Measurements from ENCODE around the gene PSMB1.
A peak's percentile ranks its signal among the peaks of the same experiment; 100 is the strongest.

PSMB1 gene

DNA sequence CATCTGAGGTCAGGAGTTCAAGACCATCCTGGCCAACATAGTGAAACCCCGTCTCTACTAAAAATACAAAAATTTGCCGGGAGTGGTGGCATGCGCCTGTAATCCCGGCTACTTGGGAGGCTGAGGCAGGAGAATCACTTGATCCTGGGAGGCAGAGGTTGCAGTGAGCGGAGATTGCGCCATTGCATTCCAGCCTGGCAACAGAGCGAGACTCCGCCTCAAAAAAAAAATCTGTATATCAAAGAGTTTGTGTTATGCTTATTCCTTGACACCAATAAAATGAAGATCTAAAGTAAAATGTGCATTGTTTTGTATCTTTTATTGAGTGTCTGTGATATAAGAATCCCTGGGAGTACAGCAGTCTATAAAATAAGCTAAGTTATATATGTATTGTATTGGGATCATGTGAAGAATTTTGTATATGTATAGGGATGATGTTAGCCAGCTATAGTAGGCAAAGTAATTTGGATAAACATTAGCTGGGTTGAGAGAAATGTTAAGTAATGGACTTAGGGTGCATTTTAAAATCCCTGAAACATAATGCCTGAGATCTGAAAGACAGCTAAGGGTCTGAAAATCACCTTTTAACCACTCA, 11.9 kb upstream of the PSMB1 start:
- Histone ChIP-seq H3K4me1 (ENCODE audit: insufficient read depth, low read length) (no peaks in the 10 kb centered on the region), H3K27ac (ENCODE audit: low read depth, low read length) (no peak overlapping the region), H3K36me3 (ENCODE audit: insufficient read depth, low read length) (peaks cover 89% of the 10 kb centered on the region), H3K27me3 (ENCODE audit: insufficient read depth, low read length) (no peaks in the 10 kb centered on the region), H3K9me3 (ENCODE audit: insufficient read depth, low read depth, low read length) (no peaks in the 10 kb centered on the region), H3K9ac (ENCODE audit: low read depth, low read length) (no peak overlapping the region), H3K4me3 (ENCODE audit: low read length) (no peak overlapping the region)
- 92% methylated on average over 8 of the region's 8 CpGs for WGBS

DNA sequence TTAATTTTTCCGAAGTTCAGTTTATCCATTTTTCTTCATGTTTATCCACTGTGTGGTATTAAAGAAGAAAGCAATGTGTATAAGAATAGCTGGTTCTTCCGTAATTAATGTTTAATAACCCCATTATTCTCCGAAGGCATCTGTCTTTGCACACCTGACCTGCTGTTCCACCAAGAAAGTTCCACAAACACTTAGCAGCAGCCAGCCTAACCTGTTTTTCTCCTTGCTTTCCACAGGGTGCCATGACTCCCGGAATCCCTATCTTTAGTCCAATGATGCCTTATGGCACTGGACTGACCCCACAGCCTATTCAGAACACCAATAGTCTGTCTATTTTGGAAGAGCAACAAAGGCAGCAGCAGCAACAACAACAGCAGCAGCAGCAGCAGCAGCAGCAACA, 8.4 kb upstream of the PSMB1 start:
- WGBS: 96% methylated on average over 3 of the region's 4 CpGs
- H3K9me3 ChIP-seq (ENCODE audit: insufficient read depth, low read depth, low read length): no peaks in the 10 kb centered on the region

GRCh38 chr6:170555305-170555704, 2.2 kb upstream of the PSMB1 start:
- 54% methylated on average over 3 of the region's 3 CpGs for WGBS
- H3K27ac ChIP-seq (ENCODE audit: low read depth, low read length): no peak overlapping the region
- H3K4me3 ChIP-seq (ENCODE audit: low read length): peak overlapping the region; percentile 92
- H3K9me3 ChIP-seq (ENCODE audit: insufficient read depth, low read depth, low read length): no peaks in the 10 kb centered on the region
- H3K36me3 ChIP-seq (ENCODE audit: insufficient read depth, low read length): peaks cover 29% of the 10 kb centered on the region
- H3K27me3 ChIP-seq (ENCODE audit: insufficient read depth, low read length): no peaks in the 10 kb centered on the region
- H3K4me1 ChIP-seq (ENCODE audit: insufficient read depth, low read length): peaks cover 10% of the 10 kb centered on the region; the same call in 1 of the 2 replicates
- H3K9ac ChIP-seq (ENCODE audit: low read depth, low read length): peak overlapping the region; percentile 80; the same call in 1 of the 2 replicates

More for the DNA sequence above, 8.4 kb upstream of the PSMB1 start:
- H3K4me1 ChIP-seq (ENCODE audit: insufficient read depth, low read length): no peaks in the 10 kb centered on the region
- H3K36me3 ChIP-seq (ENCODE audit: insufficient read depth, low read length): peaks cover 86% of the 10 kb centered on the region
- no peaks in the 10 kb centered on the region for H3K27me3 ChIP-seq (ENCODE audit: insufficient read depth, low read length)
- H3K27ac ChIP-seq (ENCODE audit: low read depth, low read length): no peak overlapping the region
- H3K9ac ChIP-seq (ENCODE audit: low read depth, low read length): no peak overlapping the region
- H3K4me3 ChIP-seq (ENCODE audit: low read length): no peak overlapping the region

DNA sequence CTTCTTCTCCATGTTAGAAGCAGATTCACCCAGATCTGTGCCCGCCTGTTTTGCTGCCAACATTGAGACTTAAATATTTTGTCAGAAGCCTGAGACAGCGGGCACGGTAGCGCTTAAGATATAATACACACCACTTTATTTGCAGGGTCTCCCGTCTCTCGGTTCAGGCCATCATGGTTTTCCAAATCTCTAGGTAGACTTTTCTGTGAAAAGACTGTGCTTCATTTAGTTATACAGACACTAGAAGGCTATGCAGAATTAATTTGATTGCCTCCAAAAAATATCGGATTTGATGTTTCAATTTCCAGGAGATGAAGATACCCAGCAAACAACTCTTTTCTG, 1.7 kb upstream of the PSMB1 start:
- WGBS: 3% methylated on average over 7 of the region's 7 CpGs

DNA sequence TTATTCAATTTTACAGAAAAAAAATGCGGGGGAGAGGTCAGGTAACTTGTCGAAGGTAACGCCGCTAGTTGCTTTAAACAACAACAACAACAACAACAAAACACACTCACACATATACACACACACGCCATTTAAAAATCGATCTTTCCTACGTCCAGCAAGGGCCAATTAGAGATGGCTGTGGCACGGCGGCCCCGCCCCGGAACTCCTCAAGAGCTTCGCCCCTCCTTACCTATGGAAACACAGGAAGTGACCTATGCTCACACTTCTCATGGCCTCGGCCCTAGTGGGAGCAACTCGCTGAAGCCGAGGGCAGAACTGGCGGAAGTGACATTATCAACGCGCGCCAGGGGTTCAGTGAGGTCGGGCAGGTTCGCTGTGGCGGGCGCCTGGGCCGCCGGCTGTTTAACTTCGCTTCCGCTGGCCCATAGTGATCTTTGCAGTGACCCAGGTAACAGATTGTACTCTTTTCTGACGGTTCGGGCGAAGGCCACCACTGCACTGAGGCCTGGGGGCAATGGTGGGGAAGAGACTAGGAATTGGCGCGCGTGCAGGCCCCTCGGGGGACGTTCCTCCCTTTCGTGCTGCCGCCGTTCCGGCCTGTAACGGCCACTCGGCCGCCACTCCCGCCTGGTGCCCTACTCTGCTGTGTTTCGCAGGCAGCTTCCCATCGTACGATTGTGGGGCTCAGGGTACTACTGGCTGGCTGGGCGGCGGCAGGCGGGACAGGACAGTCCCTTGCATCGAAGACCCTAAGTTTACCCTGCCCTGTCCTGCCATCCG, 1.1 kb upstream of the PSMB1 start, which contains the start of gene TBP:
Gene TBP (plus strand): TSS at position 357 of the 783 bp plus-strand sequence. CDS start 2,661 bp downstream, outside the sequence.
- H3K4me1 ChIP-seq (ENCODE audit: insufficient read depth, low read length): peaks cover 10% of the 10 kb centered on the region; the same call in 1 of the 2 replicates
- H3K27me3 ChIP-seq (ENCODE audit: insufficient read depth, low read length): no peaks in the 10 kb centered on the region
- H3K27ac ChIP-seq (ENCODE audit: low read depth, low read length): peak within 1 kb of the TSS; percentile 96; the same call in 1 of the 2 replicates
- H3K9me3 ChIP-seq (ENCODE audit: insufficient read depth, low read depth, low read length): no peaks in the 10 kb centered on the region
- peak within 1 kb of the TSS; percentile 80 for H3K9ac ChIP-seq (ENCODE audit: low read depth, low read length)
- H3K36me3 ChIP-seq (ENCODE audit: insufficient read depth, low read length): peaks cover 29% of the 10 kb centered on the region
- under 1% methylated on average over 51 of the region's 51 CpGs for whole genome bisulfite sequencing
- peak within 1 kb of the TSS; percentile 92 for H3K4me3 ChIP-seq (ENCODE audit: low read length)

More for the DNA sequence above, 1.7 kb upstream of the PSMB1 start:
- Histone ChIP-seq H3K9me3 (ENCODE audit: insufficient read depth, low read depth, low read length) (no peaks in the 10 kb centered on the region), H3K27ac (ENCODE audit: low read depth, low read length) (peak overlapping the region; percentile 75; the same call in 1 of the 2 replicates), H3K9ac (ENCODE audit: low read depth, low read length) (peak overlapping the region; percentile 80), H3K36me3 (ENCODE audit: insufficient read depth, low read length) (peaks cover 31% of the 10 kb centered on the region), H3K27me3 (ENCODE audit: insufficient read depth, low read length) (no peaks in the 10 kb centered on the region), H3K4me1 (ENCODE audit: insufficient read depth, low read length) (peaks cover 10% of the 10 kb centered on the region; the same call in 1 of the 2 replicates), H3K4me3 (ENCODE audit: low read length) (peak overlapping the region; percentile 92)

DNA sequence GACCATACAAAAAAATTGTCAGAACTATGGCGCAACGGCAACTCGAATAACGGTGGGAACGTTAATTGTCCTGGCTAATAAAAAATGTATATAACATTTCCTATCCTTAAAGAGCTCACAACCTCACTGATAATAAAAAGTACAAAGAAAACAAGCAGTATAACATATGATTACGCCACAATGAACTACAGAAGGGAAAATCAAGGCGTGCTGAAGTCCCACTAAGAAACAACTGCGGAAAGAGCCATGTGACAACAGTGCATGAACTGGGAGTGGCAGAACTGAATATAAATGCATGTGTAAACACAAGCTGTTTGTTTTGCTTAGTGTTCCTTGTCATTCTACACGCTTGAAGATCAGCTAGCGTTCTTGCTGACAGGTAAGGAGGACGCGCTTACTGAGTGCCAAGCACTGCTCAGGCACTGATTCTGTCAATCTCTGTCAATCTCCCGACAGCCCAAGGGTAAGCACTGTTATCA, 466 bp upstream of the PSMB1 start:
- 1% methylated on average over 13 of the region's 13 CpGs for WGBS
- H3K4me3 ChIP-seq (ENCODE audit: low read length): peak overlapping the region; percentile 92
- no peak overlapping the region for H3K9ac ChIP-seq (ENCODE audit: low read depth, low read length)
- H3K9me3 ChIP-seq (ENCODE audit: insufficient read depth, low read depth, low read length): no peaks in the 10 kb centered on the region
- H3K4me1 ChIP-seq (ENCODE audit: insufficient read depth, low read length): peaks cover 10% of the 10 kb centered on the region; the same call in 1 of the 2 replicates
- no peak overlapping the region for H3K27ac ChIP-seq (ENCODE audit: low read depth, low read length)
- H3K27me3 ChIP-seq (ENCODE audit: insufficient read depth, low read length): no peaks in the 10 kb centered on the region
- peaks cover 30% of the 10 kb centered on the region for H3K36me3 ChIP-seq (ENCODE audit: insufficient read depth, low read length)

DNA sequence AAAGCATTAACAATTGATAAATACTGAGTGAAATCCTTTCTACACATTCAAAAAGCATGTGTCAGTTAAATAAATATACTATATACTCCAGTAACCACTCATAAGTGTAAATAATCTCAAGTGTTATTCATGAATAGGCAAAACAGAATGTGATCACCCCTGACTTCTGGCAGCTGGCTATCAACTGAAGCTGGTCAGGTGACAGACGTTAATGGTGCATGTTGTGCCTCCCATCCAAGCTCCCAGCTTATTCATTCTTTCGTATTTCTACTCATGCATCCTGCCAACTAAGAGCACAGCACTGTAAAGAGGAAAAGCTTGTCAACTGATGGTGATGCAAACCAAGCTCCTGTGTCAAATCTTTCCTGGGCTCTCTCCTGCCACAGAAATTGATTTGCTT, 7.7 kb downstream of the PSMB1 start:
- Histone ChIP-seq H3K36me3 (ENCODE audit: insufficient read depth, low read length) (peaks cover 96% of the 10 kb centered on the region), H3K4me3 (ENCODE audit: low read length) (no peak overlapping the region), H3K27ac (ENCODE audit: low read depth, low read length) (no peak overlapping the region), H3K9me3 (ENCODE audit: insufficient read depth, low read depth, low read length) (no peaks in the 10 kb centered on the region), H3K4me1 (ENCODE audit: insufficient read depth, low read length) (no peaks in the 10 kb centered on the region), H3K27me3 (ENCODE audit: insufficient read depth, low read length) (no peaks in the 10 kb centered on the region), H3K9ac (ENCODE audit: low read depth, low read length) (no peak overlapping the region)
- 44% methylated on average over 2 of the region's 2 CpGs for WGBS

DNA sequence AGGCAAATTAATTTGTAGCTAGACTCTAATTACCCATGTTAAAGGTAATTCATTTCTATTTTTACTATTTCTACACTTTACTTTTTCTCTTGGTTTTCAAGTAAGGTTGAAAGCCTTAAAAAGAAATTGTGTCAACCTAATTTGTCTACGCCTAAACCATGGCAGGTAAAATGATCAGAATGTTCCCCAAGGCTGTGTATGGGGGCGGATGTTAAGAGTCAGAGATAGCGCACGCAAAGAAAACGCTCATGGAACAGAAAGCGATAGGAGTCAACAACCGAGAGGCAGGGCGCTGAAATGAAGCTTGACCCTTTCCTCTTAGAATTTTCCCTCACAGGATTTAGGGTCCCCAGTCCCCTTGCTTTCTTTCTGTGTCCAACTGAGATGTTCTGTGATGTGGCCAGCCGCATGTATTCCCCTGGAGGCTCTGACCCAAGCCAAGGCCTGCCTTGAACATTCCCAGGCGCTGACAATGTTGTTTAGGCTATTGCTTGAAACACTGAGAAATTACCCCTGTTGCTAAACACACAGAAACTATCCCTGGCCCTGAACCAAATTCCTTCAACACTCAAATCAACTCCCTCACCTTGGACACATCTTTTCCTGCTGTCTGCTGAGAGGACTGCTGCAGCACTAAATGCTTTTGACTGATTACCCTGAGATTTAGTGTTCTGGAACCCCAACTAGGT, 10.9 kb downstream of the PSMB1 start:
- H3K4me1 ChIP-seq (ENCODE audit: insufficient read depth, low read length): no peaks in the 10 kb centered on the region
- no peak overlapping the region for H3K9ac ChIP-seq (ENCODE audit: low read depth, low read length)
- H3K9me3 ChIP-seq (ENCODE audit: insufficient read depth, low read depth, low read length): no peaks in the 10 kb centered on the region
- no peaks in the 10 kb centered on the region for H3K27me3 ChIP-seq (ENCODE audit: insufficient read depth, low read length)
- no peak overlapping the region for H3K27ac ChIP-seq (ENCODE audit: low read depth, low read length)
- H3K4me3 ChIP-seq (ENCODE audit: low read length): no peak overlapping the region
- WGBS: 91% methylated on average over 10 of the region's 10 CpGs
- peaks cover 99% of the 10 kb centered on the region for H3K36me3 ChIP-seq (ENCODE audit: insufficient read depth, low read length)

DNA sequence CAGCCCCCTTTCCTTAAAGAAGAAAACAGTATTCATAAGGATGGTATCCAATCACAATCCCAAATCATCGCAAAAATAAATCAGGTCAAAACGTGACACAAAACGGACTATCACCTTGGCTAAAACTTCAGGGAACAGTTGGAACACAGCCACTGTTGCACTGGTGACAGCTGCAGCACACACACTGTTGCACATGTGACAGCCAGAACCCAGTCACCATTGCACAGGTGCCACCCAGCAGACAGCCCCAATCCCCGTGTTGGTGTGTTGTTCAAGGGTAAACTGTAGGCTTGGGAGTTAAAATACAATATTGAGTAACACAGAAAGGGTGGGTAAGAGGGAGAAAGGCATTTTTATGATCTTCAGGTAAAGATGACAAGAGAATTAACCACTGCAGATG, 15.8 kb downstream of the PSMB1 start:
- peaks cover 98% of the 10 kb centered on the region for H3K36me3 ChIP-seq (ENCODE audit: insufficient read depth, low read length)
- no peaks in the 10 kb centered on the region for H3K9me3 ChIP-seq (ENCODE audit: insufficient read depth, low read depth, low read length)
- H3K4me3 ChIP-seq (ENCODE audit: low read length): no peak overlapping the region
- H3K9ac ChIP-seq (ENCODE audit: low read depth, low read length): no peak overlapping the region
- no peak overlapping the region for H3K27ac ChIP-seq (ENCODE audit: low read depth, low read length)
- no peaks in the 10 kb centered on the region for H3K4me1 ChIP-seq (ENCODE audit: insufficient read depth, low read length)
- WGBS: 93% methylated on average over 4 of the region's 4 CpGs
- H3K27me3 ChIP-seq (ENCODE audit: insufficient read depth, low read length): no peaks in the 10 kb centered on the region

- no peaks in the 10 kb centered on the region for H3K4me1 ChIP-seq (ENCODE audit: insufficient read depth, low read length)
- WGBS: 98% methylated on average over 5 of the region's 5 CpGs
- H3K27me3 ChIP-seq (ENCODE audit: insufficient read depth, low read length): no peaks in the 10 kb centered on the region
- no peak overlapping the region for H3K4me3 ChIP-seq (ENCODE audit: low read length)
- H3K9ac ChIP-seq (ENCODE audit: low read depth, low read length): no peak overlapping the region
- no peaks in the 10 kb centered on the region for H3K9me3 ChIP-seq (ENCODE audit: insufficient read depth, low read depth, low read length)
- peaks cover 94% of the 10 kb centered on the region for H3K36me3 ChIP-seq (ENCODE audit: insufficient read depth, low read length)
- H3K27ac ChIP-seq (ENCODE audit: low read depth, low read length): no peak overlapping the region
These were observed 16.4 kb downstream of the PSMB1 start for GRCh38 chr6:170536671-170537070.

DNA sequence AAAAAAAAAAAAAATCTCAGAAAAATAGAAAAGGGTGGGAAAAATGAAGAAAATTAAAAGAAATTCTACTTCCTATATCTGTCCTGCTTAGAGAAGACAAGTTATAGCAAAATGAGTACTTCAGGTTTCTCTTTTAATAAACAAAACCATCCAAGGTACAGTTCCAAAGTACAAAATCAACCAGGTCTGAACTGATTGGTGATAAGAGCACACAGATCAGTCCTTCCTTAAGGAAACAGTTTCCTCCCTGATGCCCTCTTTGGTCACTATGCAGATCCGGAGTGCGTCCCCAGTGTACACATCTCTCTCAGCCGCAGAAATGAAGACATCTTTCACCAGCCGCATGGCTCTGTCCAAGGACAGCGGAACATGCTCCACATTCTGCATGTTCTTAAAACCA, 18.1 kb downstream of the PSMB1 start:
- Histone ChIP-seq H3K27me3 (ENCODE audit: insufficient read depth, low read length) (no peaks in the 10 kb centered on the region), H3K4me1 (ENCODE audit: insufficient read depth, low read length) (no peaks in the 10 kb centered on the region), H3K9me3 (ENCODE audit: insufficient read depth, low read depth, low read length) (no peaks in the 10 kb centered on the region), H3K27ac (ENCODE audit: low read depth, low read length) (no peak overlapping the region), H3K9ac (ENCODE audit: low read depth, low read length) (no peak overlapping the region), H3K4me3 (ENCODE audit: low read length) (no peak overlapping the region), H3K36me3 (ENCODE audit: insufficient read depth, low read length) (peaks cover 78% of the 10 kb centered on the region)
- WGBS: 96% methylated on average over 5 of the region's 5 CpGs
